ENCODE data around the gene RNF144A. TPM values are rescaled to one million over a fixed set of nuclear protein-coding genes. Genes with fewer than 3 reads are reported as not detected.

RNF144A gene
- total RNA-seq, 1 experiment from 2014 or later = 10.6 TPM

- Histone ChIP-seq H3K27ac (ENCODE audit: insufficient read length, low read depth, low read length) (no peak overlapping the region), H2AFZ (ENCODE audit: low read length) (no peak overlapping the region), H3K27me3 (ENCODE audit: insufficient read depth, low read length) (no peaks in the 10 kb centered on the region), H2BK20ac (ENCODE audit: low read depth, low read length, poor library complexity, severe bottlenecking) (no peak overlapping the region), H3K79me1 (ENCODE audit: insufficient read depth, low read depth, low read length, poor library complexity, severe bottlenecking) (no peaks in the 10 kb centered on the region), H3K23ac (ENCODE audit: insufficient read length, low read depth, low read length) (no peak overlapping the region), H3K9me3 (ENCODE audit: control insufficient read depth, low read depth, low read length) (no peaks in the 10 kb centered on the region), H3K4ac (ENCODE audit: low read depth, low read length) (no peak overlapping the region), H2BK12ac (ENCODE audit: insufficient read length, low read depth, low read length) (no peak overlapping the region), H2BK5ac (ENCODE audit: insufficient read length, low read length) (no peak overlapping the region), H3K9ac (ENCODE audit: extremely low read depth, insufficient read length, low read length) (no peak overlapping the region), H3K14ac (ENCODE audit: insufficient read depth, low read length) (no peak overlapping the region), H2BK120ac (ENCODE audit: low read depth, low read length, poor library complexity, severe bottlenecking) (no peak overlapping the region), H4K91ac (ENCODE audit: insufficient read length, low read depth, low read length) (no peak overlapping the region), H3K23me2 (ENCODE audit: insufficient read length, low read depth, low read length, poor library complexity, severe bottlenecking) (peaks cover 3% of the 10 kb centered on the region), H3K18ac (ENCODE audit: insufficient read length, low read depth, low read length) (no peak overlapping the region), H4K5ac (ENCODE audit: insufficient read length, low read depth, low read length) (no peak overlapping the region), H3K4me2 (ENCODE audit: insufficient read depth, insufficient read length, low read length) (no peak overlapping the region), H3K4me1 (ENCODE audit: insufficient read depth, low read length) (peaks cover 4% of the 10 kb centered on the region; the same call in 1 of the 2 replicates), H3T11ph (ENCODE audit: low read length) (no peak overlapping the region), H3K79me2 (ENCODE audit: insufficient read depth, low read length) (peaks cover 2% of the 10 kb centered on the region; the same call in 1 of the 2 replicates), H4K8ac (replicated peaks; ENCODE audit: insufficient read length, low read depth, low read length) (no peak overlapping the region), H3K56ac (ENCODE audit: insufficient read length, low read depth, low read length) (no peak overlapping the region), H2BK15ac (ENCODE audit: low read depth, low read length) (no peak overlapping the region), H2AK5ac (ENCODE audit: insufficient read length, low read length) (no peak overlapping the region), H4K20me1 (ENCODE audit: control insufficient read depth, insufficient read depth, insufficient read length) (no peaks in the 10 kb centered on the region)
- WGBS (ENCODE audit: extremely low coverage, insufficient read length, low lambda C conversion rate) = no CpG with 5 or more reads among the region's 8 CpGs
- TF ChIP-seq, protein P1, sequence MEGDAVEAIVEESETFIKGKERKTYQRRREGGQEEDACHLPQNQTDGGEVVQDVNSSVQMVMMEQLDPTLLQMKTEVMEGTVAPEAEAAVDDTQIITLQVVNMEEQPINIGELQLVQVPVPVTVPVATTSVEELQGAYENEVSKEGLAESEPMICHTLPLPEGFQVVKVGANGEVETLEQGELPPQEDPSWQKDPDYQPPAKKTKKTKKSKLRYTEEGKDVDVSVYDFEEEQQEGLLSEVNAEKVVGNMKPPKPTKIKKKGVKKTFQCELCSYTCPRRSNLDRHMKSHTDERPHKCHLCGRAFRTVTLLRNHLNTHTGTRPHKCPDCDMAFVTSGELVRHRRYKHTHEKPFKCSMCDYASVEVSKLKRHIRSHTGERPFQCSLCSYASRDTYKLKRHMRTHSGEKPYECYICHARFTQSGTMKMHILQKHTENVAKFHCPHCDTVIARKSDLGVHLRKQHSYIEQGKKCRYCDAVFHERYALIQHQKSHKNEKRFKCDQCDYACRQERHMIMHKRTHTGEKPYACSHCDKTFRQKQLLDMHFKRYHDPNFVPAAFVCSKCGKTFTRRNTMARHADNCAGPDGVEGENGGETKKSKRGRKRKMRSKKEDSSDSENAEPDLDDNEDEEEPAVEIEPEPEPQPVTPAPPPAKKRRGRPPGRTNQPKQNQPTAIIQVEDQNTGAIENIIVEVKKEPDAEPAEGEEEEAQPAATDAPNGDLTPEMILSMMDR (conservative IDR thresholded peaks at IDR 0.05) = no peak
- Mint-ChIP-seq H3K36me3 (ENCODE audit: insufficient read depth in 1 of 3, low read depth in 3 of 3) (peaks cover 17 to 24% (median 23%) of the 10 kb centered on the region in 3 experiments), H3K27me3 (ENCODE audit: low read depth) (no peaks in the 10 kb centered on the region; the same call in 1 of the 2 replicates), H3K27ac (no peak overlapping the region), H3K4me3 (no peak overlapping the region), H3K4me1 (peaks cover 15 to 27% of the 10 kb centered on the region in 2 experiments), H3K9me3 (no peaks in the 10 kb centered on the region)
- DNase-seq = no peak
Observed at GRCh38 chr2:6943971-6944370, 26.8 kb downstream of the RNF144A start.

Measured in H9 (cell line).